ENCODE data around the gene OR2AJ1.

Gene OR2AJ1

DNA sequence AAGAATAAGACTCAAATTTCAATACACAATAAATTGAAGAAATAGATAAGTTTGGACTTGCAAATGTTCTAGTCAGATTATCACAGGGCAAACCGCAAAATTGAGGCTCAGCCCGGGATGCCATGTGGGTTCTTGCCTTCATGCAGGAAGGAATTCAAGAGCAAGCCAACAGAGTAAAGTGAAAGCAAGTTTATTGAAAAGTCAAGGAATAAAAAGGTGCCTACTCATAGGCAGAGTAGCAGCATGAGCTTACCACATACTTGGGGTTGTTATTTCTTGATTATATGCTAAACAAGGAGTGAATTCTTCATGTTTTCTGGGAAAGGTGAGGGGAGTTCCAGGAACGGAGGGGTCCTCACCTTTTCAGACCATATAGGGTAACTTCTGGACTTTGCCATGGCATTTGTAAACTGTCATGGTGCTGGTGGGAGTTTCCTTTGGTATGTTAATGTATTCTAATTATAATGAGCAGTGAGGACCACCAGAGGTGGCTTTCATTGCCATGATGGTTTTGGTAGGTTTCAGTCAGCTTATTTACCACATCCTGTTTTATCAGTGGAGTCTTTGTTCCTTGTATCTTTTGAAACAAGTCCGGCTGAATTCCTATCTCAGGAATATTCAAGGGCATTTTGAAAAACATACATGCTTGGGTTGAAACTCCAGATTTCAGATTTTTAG, 38.4 kb downstream of the OR2AJ1 start:
- no peak for DNase-seq (ENCODE audit: low spot score)

DNA sequence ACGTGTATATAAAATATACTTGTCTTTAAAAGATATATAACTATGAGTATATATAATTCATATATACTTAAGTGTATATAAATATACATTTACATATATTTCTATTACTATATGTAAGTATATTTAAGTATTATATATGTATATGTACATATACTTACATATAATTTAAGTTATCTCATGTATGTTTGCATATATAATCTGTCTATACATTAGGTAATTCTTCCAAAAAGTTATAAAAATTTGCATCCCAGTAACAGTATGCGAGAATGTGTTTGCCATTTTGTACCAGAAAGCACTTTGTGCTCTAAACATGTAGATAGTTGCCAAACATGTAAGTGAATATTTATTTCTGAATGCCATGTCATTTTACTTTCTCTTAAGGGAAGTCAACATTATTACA, 40.2 kb downstream of the OR2AJ1 start, which contains the start of gene OR2AK2:
OR2AK2 (plus strand) TSS at position 301 of the 400 bp plus-strand sequence. CDS start 144 bp downstream, outside the sequence.
- no peak for DNase-seq (ENCODE audit: low spot score)

DNA sequence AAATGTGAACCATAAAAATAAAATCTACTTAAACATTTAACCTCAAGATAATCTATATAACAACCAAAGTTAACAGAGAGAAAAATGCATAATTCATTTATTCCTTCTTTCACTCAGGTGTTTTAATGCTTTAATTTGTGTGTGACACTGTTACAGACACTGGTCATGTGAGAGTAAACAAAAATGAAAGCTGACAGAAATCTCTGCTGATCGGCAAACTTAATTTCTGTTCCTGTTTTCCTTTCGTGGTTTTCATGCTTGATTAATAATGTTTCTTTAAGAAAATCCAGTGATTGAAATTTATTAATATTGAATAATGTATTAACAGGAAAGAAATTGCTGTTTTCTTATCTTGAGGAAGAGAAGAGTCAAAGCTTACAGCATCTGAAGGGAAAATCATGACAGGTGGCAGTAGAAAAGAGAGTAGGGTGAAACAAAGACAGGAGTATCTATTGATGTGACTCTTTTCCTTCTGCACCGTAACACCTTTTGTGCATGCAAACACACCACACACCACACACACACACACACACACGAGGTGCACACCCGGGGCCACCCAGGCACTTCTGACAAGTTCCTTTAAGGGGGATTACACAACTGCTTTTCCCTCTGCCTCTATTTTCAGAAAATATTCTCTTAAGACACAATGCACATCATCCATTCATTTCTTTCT, 42.0 kb downstream of the OR2AJ1 start:
- no peak for DNase-seq (ENCODE audit: low spot score)

All from AG08395 (cell line).